EH (cell line): ENCODE measurements around the gene RUVBL2.

Experiments used
- DNase-seq: peaks from one replicate; pipeline ENCODE4 v3.0.0-alpha.2; 2015; ENCODE audit warnings: low read depth

Gene RUVBL2

DNA sequence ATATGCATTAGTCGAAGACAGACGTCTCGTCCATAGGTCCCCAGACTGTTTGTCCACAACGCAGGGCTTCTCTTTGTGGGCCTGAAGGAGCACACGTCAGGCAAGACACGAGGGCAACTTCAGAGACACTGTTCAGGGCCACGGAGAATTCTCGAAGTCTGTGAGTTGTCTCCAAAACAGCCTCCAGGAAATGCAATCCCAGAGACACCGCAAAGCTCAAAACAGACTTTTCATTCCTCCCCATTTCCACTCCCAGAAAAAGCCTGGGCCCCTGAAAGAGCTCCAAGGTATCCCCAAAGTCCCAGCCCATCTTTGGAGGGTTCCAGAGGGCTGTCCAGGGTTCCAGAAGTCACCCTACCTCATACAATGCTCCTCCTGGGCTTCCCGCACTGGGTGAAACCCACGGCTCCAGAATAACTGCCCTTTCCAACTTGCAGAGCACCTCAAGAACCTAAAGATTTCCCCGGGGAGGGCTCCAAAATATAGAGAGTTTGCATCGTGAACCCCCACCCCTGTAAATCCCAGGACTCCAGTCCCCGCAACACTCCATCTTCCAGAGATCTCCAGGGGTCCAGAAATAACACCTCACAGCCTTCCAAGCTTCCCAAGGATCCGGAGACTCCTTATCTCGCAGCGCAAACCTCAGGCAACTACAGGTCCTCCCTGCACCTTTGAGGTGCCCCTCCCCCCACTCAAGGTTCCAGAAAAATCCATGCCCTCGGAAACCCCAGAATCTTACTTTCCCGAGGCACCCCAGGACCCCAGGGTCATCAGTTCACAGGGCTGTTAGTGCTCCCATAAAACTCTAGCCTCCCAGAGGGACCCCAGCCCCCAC is 29.3 kb upstream of the RUVBL2 start:
- peak; percentile 77 for DNase-seq

DNA sequence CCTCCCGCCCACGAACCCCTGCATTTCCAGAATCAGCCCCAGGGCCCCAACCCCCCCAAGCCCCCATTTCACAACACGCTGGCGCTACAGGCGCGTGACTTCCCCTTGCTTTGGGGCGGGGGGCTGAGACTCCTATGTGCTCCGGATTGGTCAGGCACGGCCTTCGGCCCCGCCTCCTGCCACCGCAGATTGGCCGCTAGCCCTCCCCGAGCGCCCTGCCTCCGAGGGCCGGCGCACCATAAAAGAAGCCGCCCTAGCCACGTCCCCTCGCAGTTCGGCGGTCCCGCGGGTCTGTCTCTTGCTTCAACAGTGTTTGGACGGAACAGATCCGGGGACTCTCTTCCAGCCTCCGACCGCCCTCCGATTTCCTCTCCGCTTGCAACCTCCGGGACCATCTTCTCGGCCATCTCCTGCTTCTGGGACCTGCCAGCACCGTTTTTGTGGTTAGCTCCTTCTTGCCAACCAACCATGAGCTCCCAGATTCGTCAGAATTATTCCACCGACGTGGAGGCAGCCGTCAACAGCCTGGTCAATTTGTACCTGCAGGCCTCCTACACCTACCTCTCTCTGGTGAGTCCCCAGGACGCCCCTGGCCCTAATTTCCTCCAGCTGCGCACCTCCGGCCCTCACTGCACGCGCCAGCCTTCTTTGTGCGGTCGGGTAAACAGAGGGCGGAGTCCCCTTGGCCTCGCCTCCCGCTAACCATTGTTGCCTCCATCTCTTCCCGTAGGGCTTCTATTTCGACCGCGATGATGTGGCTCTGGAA is 28.5 kb upstream of the RUVBL2 start, which contains the start of gene FTL:
Gene FTL (plus strand): TSS at position 270 of the 766 bp plus-strand sequence. CDS start 199 bp downstream, at position 469.
- DNase-seq = peak; percentile 97

DNA sequence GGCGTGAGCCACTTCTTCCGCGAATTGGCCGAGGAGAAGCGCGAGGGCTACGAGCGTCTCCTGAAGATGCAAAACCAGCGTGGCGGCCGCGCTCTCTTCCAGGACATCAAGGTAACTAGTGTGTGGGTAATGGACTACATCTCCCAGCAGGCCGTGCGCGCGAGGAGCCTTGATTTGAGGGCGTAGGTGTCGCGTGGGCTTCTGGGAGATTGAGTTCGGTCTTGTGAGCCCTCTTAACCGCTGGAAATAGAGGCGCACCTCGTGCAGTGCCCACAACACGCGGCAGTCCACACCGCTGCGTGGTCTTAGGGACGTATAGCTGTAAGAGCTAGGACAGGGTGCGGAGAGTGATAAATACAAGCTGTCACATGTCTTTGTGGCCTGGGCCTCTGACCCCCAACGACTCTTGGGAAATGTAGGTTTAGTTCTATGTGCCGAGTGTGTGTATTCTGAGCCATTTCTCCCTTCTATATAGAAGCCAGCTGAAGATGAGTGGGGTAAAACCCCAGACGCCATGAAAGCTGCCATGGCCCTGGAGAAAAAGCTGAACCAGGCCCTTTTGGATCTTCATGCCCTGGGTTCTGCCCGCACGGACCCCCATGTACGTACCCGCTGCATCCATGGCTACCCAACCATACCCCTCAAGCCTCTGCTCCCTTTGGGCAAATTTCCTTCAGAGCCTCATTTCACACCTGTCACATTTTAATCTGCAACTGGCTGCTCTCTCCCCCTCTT is 27.7 kb upstream of the RUVBL2 start:
- peak; percentile 83 for DNase-seq

DNA sequence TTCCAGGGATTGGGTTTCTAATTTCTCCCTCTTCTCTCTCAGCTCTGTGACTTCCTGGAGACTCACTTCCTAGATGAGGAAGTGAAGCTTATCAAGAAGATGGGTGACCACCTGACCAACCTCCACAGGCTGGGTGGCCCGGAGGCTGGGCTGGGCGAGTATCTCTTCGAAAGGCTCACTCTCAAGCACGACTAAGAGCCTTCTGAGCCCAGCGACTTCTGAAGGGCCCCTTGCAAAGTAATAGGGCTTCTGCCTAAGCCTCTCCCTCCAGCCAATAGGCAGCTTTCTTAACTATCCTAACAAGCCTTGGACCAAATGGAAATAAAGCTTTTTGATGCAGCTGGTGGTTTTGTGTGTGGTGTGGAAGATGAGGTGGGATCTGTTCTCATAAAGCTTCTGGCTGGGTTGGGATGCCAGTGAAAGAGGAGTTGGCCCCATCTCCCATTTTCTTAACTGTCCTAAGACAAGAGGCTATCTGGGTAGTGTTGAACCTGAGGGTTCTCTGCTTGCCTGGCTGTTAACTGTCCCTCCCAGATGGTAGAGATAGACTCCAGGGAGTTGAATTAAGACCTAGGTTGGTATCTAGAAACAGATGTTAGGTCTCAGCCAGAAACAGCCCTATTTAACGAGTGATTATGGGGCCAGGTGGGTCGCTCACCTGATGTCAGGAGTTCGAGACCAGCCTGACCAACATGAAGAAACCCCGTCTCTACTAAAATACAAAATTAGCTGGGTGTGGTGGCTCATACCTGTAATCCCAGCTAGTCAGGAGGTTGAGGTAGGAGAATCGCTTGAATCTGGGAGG is 26.9 kb upstream of the RUVBL2 start:
- no peak for DNase-seq

- DNase-seq = peak; percentile 68
Observed at GRCh38 chr19:48967346-48968178, 26.1 kb upstream of the RUVBL2 start.

DNA sequence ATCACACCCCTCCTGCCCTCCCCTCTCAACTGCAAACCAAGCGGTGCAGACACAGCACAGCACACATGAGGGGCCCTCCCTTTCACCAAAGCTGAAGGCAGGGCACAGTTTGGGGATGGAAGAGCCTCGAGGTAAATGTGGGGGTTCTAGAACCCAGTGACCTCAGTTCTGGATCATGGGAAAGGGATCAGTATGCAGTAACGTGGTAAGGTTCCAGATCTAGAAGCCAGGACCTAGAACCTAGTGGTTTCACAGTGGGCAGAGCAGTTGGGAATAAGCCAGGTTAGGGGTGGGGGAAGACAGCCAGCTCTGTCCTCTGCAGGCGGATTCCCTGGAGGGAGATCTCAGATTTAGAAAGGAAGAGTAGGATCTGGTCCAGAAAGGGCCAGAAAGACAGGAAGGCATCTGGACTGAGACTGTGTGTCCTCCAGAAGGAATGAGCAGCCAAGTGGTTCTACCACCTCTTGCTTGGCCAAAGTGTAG is 25.5 kb upstream of the RUVBL2 start:
- DNase-seq = peak; percentile 57

GRCh38 chr19:48968813-48969218 is 24.9 kb upstream of the RUVBL2 start:
- DNase-seq = no peak

GRCh38 chr19:48969276-48970138 is 24.2 kb upstream of the RUVBL2 start:
- peak; percentile 46 for DNase-seq

GRCh38 chr19:48970139-48970766 is 23.4 kb upstream of the RUVBL2 start:
- DNase-seq = no peak

- DNase-seq = peak; percentile 76
Observed at GRCh38 chr19:48970923-48971395, 22.7 kb upstream of the RUVBL2 start.

DNA sequence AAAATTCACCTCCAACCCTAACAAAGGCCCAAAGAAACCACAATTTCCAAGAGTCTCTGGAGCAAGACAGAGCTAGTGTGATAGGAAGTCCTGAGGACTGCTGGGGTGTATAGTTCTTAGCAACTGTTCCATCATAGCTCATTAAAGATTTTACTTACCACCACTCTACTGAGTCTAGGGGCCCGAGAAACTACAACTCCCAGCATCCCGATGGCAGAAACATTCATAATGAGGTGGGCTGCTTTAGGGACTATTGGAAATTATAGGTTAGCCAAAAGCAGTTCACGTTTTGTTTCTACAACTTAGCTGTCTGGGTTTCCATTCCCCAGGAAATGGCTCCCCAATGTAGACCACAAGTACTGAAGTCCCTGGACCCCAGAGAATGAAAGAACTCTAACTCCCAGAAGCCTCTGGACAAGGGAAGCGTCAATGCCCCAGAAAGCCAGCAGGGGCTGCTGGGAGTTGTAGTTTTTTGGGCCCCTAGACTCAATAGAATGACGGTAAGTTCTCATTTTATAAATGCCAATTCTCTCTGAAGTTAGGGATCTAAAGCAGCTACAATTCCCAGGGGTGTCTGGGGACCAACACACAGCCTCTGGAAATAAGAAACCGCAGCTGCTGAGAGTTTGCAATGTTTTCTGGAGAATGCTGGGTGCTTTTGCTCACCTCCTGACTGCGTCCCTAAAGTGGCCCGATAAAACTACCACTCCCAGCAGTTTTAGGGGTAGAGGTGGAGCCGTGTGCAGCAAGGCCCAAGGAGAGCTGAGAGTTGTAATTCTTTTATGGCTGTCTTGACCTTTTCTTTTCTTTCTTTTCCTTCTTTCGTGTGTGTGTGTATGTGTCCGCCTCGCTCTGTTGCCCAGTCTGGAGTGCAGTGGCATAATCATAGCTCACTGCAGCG is 17.5 kb upstream of the RUVBL2 start:
- peak; percentile 42 for DNase-seq

GRCh38 chr19:48977061-48977460 is 16.6 kb upstream of the RUVBL2 start:
- DNase-seq = no peak

DNA sequence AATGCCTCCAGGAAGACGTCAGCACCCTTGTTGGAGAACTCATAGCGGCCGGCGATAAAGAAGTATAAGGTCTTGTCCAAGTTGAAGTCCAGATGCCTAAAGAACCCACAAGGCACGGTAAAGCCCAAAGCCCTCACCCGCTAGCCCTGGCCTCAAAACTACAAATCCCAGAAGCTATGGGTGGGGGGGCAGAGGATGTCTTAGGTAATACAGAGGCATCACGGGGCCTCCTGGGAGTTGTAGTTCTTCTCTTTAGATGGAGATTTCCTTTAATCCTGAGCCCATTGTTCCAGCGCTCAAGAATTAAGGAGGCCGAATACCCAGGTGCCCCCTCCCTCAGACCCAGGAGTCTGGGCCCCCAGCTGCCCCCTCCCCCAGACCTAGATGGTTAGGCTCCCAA is 11.4 kb upstream of the RUVBL2 start:
- DNase-seq = no peak

DNA sequence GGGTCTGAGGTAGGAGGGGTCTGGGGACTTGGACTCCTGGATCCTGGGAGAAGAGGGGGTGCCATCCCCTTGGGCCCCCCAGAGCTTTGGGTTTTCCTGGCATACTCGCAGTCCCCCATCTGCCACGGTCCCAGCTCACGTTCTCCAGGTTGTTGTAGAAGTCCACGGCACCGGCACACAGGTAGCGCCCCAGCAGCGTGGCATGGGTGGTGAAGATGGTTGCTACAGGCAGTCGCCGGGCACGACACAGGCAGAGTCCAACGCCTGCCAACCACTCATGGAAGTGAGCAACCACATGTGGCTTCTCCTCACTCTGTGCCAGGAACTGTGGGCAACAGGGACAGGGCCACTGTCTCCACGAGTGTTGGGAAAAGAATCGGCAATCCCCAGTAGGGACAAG is 8.0 kb upstream of the RUVBL2 start:
- no peak for DNase-seq

- DNase-seq = no peak
Observed at GRCh38 chr19:48986211-48986610, 7.5 kb upstream of the RUVBL2 start.

- no peak for DNase-seq
Observed at GRCh38 chr19:48987323-48987722, 6.4 kb upstream of the RUVBL2 start.

GRCh38 chr19:48988286-48988685 is 5.4 kb upstream of the RUVBL2 start:
- DNase-seq = no peak

GRCh38 chr19:48988860-48989259 is 4.8 kb upstream of the RUVBL2 start:
- no peak for DNase-seq
